GM18858 (cell line): ENCODE results near the gene CD200.
"Not testable (repeated sequence)": the region's sequence is repeated elsewhere in the genome, so short reads cannot be mapped to it uniquely, and the experiment has no call there.

Experiments
- ATAC-seq: cut with Tn5 transposase; IDR thresholded peaks from one replicate; pipeline ENCODE4 v1.9.1; 2021; ENCODE audit not compliant: unreplicated experiment

Gene CD200

GRCh38 chr3:112357930-112358780, 25.2 kb downstream of the CD200 start:
- ATAC-seq, result no peak

- ATAC-seq, result no peak
These were observed 27.6 kb downstream of the CD200 start for GRCh38 chr3:112360561-112360960.

GRCh38 chr3:112362221-112362620, 29.3 kb downstream of the CD200 start:
- ATAC-seq, result no peak

DNA sequence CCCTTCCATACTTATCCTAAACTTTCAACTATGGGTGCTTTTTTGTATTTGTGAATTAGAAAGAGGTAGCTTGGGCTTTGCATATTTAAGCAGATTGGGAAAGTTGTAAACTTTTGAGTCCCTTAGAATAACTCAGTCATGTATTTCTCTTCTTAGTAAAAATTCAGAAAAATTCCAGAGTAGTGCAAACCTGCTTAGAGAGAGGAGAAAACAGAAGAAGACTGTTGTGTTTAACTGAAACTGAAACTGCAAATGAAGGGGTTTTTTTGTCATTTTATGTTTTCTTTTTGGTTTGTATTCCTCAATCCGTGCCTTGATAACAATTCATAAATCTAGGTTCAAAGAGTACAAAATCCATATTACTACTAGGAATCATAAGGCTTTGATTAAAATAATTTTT, 31.3 kb downstream of the CD200 start:
- peak; percentile 66 for ATAC-seq

- ATAC-seq, result no peak
These were observed 32.1 kb downstream of the CD200 start for GRCh38 chr3:112365035-112365434.

DNA sequence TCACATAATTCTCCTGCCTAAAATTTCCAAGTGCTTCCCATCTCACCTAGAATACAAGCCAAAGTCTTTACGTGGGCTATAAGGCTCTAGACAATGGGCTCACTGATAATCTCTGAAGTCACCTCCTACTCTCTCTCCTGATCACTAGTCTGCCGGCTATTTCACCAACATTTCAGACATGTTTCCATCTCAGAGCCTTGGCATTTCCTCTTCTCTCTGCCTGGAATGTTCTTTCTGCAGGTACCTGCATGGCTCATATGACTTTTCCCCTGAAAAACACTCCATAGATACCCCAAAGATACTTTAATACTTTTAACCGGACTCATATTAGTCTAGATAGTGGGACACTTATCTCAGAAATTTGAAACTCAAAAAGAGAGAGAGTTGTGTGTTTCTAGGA, 32.7 kb downstream of the CD200 start:
- ATAC-seq, result no peak

GRCh38 chr3:112366522-112366921, 33.6 kb downstream of the CD200 start:
- no peak for ATAC-seq

DNA sequence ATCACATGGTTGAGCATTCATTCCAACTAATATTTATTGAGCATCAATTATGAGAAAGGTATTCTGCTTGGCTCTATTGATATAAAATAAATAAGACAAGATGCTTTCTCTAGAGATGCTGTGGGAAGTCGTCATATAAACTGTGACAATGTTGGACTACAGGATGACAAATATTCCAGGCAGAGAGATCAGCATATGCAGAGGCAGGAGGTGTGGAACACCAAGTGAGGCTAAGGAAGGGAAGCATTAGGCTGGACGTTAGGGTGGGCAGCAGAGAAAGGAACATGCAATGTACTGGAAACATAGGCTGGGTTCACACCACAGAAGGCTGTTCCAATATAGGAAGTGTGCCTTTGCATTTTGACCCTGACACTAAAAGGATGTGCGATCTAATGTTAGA, 38.6 kb downstream of the CD200 start:
- no peak for ATAC-seq

GRCh38 chr3:112372396-112372795, 39.4 kb downstream of the CD200 start:
- no peak for ATAC-seq

DNA sequence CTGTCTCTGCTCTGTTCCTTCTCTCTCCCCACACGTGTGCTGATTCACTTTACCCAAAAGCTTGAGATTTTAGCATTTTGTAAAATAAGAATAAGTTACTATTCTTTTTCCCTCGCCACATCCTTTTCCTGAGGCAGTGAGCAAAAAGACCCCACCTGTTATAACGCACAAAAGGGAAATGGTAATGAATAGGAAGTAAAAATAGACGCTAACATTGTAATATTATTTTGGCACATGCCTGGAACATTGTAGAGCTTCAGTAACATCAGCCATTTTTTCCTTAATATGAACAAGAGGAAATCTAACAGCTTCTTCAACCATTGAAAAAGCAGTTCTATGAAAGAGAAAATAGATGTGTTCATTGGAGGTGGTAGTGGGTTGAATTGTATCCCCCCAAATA, 40.5 kb downstream of the CD200 start:
- ATAC-seq, result no peak

GRCh38 chr3:112373924-112374323, 41.0 kb downstream of the CD200 start:
- no peak for ATAC-seq

DNA sequence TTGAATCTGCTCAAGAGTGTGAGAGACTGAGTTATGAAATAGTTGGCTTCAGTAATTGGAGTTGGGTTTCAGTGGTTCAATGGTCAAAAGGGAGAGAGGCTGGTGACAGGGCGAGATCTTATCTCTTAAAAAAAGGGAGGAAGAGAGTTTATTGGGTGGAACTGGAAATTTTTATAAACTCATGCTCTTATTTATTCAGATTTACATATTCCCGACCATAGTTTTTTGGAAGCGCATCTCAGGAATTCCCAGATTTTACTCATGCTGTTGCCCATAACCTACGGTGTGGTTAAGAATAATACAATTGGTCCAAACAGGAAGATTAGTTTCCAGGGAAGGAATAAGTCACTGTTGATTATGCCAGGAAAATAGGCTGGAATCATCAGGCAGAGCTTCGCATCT, 41.4 kb downstream of the CD200 start:
- ATAC-seq, result no peak

DNA sequence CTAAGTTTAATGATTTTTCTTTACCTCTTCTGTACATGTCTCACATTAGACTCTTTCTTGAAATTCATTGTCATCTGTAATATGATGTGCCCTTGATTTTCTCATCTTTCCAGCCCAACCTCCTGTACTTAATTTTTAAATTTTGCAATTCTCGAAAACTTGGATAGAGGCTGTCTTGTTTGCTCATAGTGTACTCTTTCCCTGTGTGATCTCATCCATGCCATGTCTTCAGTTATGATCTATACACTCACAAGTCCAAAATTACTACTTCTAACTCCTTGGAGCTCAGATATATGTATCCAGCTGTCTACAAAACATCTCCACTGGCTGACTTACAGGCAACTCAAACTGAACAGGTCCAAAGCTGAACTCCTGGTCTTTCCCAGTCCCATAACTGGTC, 42.2 kb downstream of the CD200 start:
- ATAC-seq, result no peak

DNA sequence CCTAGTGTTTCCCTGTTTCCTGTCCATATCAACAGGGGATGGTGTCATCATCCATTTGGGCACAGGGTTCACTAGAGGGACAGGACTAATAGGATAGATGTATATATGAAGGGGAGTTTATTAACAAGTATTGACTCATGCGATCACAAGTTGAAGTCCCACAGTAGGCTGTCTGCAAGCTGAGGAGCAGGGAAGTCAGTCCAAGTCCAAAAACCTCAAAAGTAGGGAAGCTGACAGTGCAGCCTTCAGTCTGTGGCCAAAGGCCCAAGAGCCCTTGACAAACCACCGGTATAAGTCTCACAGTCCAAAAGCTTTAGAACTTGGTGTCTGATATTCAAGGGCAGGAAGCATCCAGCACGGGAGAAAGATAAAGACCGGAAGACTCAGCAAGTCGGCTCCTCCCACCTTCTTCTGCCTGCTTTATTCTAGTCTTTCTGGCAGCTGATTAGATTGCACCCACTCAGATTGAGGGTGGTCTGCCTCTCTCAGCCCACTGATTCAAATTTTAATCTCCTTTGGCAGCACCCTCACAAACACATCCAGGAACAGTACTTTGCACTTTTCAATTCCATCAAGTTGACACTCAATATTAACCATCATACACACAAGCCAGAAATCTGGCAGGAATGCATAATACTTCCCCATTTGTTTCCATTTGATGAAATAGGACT, 43.4 kb downstream of the CD200 start:
- ATAC-seq, result no peak

DNA sequence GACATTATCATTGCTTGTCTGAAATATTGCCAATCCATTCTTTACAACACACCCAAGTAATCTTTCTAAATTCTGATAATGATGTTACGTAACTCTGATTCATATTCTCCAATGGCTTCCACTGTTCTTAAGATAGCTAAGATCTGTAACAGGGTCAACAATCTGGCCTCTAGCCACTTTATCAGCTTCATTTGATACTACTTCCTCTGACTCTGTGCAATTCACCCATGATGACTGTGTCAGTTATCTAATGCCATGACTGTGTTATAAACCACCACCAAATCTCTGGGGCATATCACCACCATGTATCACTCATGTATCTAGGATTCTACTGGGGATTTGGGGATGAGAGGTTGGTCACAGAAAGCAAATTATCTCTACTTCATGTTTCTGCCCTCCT, 44.0 kb downstream of the CD200 start:
- no peak for ATAC-seq

GRCh38 chr3:112377568-112378071, 44.7 kb downstream of the CD200 start:
- no peak for ATAC-seq

DNA sequence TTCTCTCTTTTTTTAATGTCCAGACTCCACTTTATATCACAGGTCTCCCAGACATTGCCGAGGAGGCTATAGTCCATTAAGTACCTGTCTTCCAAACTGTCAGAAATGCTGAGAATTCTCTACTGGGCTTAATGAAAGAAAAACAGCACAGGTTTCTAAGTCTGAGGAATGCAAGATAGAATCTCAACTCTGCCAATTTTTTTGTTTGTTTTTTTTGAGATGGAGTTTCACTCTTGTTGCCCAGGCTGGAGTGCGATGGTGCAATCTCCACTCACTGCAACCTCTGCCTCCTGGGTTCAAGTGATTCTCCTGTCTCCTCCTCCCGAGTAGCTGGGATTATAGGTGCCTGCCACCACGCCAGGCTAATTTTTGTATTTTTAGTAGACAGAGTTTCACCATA, 45.4 kb downstream of the CD200 start:
- ATAC-seq, result not testable (repeated sequence)

DNA sequence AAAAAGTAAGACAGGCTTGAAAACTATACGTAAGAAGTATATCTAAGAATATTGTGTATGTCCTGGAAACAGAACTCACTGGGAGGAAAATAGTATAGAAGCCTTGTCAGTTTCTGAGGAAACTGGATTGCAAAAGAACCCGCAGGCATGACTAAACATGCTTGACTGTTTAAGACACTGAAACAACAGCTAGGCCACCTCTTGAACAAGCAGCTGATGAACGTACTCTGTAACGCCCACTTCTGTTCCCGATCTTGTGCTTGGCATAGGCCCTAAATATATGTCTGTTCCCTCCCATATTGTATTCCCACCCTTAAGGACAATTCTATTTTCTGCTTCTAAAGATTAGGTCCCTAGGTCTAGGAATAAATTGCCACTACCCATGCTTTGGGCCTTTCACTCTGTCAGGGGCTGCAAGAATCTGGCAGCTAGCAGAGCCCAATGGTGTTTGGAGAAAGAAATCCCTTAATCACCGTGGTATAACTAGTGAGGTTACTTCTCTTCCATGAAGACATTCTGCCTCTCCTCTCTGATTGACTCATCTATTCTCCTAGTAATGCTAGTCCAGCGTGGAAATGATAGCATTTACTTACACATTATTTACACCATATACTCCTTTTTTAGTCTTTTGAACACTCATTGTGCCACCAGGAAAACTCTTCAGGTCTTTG, 46.2 kb downstream of the CD200 start:
- no peak for ATAC-seq

GRCh38 chr3:112381673-112382542, 49.0 kb downstream of the CD200 start:
- ATAC-seq, result no peak

DNA sequence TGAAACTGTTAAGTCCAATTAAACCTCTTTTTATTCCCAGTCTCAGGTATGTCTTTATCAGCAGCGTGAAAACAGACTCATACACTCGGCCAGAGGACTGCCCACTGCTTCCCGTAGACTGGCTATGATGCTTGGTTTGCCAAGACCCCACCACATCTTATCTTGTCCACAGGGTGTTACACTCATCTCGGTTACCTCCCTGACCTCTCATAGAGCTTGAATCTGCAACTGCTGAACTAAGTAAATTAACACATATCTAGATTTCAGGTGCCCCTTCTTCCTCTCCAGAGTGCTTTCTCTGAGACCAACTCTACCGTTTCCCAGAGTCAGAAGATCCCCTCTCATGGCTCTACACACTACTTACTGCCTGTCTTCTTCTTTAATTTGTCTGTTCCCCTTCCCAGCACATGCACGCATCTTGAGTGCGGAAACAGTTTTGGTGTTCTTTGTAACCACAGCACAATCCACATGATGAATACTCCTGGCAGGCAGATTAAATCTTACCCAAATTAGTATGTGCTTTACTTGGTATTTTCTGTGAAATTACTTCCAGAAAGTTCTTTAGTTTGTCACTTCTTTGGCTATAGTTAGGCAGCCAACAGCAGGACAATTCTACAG, 49.7 kb downstream of the CD200 start:
- no peak for ATAC-seq
